GM21515 (cell line): ENCODE measurements around the gene CD300LB.
"Not testable (repeated sequence)": the region's sequence is repeated elsewhere in the genome, so short reads cannot be mapped to it uniquely, and the experiment has no call there.

Source experiments
- ATAC-seq: cut with Tn5 transposase; IDR thresholded peaks from one replicate; pipeline ENCODE4 v1.9.1; 2021; ENCODE audit not compliant: unreplicated experiment

Gene CD300LB

DNA sequence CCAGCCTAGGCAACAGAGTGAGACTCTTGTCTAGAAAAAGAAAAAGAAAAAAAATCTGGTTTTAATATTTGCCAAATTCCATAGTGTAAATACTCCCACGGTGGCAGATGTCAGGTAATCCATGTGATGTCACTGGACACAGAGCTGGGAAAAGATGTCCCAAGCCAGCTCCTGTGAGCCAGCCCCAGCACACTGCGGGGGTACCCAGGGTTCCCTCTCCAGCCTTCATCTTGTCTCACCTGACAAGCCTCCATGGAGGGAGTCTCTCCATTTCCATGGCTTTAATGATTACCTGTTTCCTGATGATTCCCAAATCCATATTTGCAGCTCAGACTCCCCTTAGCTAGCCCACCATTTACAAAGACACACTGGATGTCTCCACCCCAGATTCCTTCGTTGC is 4.6 kb downstream of the CD300LB start:
- ATAC-seq = no peak

DNA sequence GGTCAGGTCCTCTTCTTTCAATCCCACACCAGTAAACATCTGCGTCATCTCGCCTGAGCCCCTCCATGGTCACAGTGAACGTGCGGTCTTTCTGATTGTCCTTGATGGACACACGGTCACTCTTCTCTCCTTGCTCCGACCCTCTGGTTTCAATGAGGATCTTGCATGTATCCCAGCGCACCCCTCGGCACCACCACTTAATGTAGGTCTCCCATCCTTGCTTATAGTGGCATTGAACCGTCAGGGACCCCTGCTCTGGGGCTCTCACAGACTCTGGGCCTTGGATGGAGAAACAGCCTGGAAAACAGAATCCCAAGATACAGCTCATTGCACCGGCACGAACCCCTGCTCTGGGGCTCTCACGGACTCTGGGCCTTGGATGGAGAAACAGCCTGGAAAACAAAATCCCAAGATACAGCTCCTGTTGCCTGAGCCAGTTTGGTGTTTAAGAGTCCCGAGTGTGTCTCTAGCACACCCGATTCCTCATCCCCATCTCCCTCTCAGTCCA is 5.4 kb downstream of the CD300LB start:
- ATAC-seq = no peak

DNA sequence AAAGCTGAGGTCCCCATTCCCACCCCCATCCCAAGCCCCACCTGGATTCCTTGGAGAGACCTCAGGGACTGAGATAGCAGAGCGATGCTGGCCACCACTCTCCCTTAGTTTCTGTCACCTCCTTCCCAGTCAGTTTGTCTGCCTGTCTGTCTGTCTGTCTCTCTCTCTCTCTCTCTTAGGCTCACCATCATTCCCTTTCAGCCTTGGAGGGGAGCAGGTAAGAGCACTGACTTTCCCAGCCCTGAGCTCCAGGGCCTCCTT is 5.9 kb downstream of the CD300LB start:
- ATAC-seq = no peak

DNA sequence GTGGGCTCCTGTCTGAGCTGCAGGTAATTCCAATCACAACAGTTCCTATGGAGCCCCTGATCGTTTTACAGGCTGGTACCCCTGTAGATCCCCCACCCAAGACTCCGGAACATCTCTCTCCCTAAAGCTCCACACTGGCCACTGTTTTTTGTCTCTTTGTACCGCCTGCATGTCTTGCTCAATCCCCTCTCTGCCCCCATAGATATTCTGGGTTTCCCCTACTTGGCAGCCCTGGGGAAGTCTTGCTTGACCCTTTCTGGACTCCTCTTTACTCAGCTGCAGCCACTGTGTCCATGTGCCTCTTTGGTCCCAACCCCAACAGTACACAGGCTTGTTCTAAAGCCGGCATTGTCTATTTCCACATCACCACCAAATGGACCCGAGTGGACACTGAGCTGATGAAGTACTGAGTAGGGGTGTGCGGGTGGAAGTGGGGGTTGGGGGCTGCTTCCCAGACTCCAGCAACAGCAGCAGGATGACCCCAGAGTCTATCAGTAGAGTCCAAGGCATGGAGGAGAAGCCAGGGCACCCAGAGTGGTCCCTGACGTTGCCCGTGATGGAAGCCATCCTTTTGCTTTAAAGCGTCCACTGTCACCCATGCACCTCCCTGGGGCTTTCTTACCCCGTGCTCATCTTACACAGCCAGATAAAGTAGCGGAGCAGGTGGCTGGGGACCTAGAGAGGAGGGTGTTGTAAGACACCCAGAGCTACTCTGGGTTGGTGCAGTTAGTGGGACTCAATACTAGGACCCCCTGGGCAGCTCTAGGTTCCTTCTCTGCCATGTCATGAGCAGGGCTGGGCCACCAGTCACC is 6.4 kb downstream of the CD300LB start:
- no peak for ATAC-seq

DNA sequence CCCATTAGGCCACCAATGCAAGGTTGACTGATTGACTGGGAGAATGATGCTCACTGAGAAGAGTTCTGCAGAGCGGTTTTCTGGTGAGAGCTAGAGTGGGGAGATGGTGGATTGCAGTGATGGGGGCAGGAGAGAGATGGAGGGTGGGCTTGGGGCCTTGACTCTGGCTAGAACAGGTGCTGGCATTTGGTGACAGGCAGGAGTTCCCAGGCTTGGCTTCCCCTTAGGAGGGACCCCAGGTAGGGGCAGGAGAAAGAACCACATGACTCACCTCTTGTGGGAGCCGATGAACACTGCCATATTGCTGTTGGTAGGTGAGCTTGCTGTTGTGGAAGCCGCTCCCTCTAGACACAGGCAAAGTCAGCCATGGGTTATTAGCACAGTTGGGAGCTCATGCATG is 8.0 kb downstream of the CD300LB start:
- no peak for ATAC-seq

DNA sequence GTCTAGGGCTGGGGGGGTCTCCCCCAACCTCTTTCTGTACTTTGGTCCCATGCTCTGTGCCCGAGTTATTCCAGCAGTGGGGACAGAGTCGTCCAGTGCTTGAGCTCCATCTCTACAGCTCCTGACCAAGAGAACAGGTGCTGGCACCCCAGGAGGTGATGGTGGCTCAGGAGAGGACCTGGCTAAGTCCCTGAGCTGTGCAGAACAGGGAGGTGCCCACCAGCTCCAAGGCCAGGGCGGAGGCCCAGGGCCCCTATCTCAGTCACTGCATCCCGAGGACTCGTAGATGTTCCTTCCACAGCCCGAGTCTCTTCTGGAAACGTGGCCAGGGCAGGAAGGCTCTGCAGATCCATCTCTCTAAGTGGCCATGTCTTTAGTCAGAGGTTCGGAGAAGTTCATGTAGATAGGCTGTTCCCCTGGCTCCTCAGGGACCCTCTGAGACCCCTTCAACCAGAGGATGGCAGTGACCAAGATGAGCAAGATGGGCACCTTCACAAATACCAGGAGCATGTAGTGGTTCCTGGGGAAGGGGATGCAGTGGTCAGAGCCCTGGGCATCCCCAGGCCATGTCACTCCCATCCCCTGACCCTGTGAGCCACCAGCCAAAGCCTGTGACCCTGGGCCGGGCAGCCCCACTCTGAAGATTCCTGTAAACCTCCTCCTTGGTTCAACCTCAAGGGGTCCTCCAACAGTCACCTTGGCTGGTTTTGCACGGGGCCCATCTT is 8.7 kb downstream of the CD300LB start:
- ATAC-seq = no peak

DNA sequence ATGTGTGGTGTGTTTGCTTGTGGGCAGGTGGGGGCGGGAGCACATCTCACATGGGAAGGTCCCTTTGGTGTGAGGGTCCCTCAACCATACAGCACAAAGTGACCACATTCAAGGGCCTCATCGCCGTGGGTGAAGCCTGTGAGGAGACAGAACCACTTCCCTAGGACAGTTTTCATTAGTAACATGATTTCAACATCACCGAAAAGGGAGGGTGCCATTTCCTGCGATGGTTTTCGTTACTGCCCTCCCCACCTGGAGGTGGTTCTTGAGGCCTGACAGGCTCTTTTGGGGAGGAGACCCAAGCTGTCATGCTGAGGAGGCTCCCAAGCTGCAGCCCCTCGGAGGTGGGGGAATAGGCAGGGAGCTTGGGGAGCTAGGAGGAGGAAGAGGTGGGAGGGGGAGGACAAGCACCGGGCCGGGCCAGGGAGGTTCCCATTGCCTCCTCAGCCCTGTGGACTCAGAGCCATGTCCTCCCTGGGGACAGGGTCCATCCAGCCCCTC is 9.5 kb downstream of the CD300LB start:
- ATAC-seq = no peak

DNA sequence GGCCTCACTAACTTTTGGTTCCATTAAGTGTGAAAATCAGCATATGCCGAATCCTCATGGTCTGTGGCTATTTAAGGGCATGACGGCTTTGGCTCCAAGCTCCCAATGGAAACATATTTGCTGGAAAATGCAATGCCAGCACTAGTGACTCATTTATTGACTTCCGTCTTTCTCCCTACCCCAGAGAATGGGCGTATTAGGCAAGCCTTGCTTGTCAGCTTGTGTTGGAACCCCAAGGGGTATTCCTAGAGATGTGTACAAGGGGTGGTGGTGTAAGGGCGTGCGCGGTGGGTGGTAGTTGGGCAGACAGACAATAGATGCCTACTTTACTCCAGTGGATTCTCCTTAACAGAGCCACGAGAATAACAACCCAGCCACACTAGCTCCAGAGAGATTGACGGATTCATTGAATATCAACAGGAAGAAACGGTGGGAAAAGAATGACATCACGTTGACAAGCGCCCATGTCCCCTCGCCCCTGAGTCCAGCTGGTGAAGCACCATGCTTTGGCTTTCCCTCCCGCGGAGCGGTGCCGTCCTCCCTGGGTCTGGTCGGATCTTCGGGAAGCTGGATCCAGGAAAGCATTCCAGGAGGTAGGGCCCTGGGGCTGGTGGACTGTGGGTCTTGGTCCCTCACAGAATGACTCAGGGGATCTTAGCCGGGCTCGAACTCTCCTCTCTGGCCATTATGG is 10.3 kb downstream of the CD300LB start:
- no peak for ATAC-seq

- no peak for ATAC-seq
Observed at GRCh38 chr17:74520016-74520434, 11.2 kb downstream of the CD300LB start.

- not testable (repeated sequence) for ATAC-seq
Observed at GRCh38 chr17:74518413-74518981, 12.8 kb downstream of the CD300LB start.

GRCh38 chr17:74516561-74517328 is 14.5 kb downstream of the CD300LB start:
- no peak for ATAC-seq

- no peak for ATAC-seq
Observed at GRCh38 chr17:74515941-74516340, 15.3 kb downstream of the CD300LB start.

DNA sequence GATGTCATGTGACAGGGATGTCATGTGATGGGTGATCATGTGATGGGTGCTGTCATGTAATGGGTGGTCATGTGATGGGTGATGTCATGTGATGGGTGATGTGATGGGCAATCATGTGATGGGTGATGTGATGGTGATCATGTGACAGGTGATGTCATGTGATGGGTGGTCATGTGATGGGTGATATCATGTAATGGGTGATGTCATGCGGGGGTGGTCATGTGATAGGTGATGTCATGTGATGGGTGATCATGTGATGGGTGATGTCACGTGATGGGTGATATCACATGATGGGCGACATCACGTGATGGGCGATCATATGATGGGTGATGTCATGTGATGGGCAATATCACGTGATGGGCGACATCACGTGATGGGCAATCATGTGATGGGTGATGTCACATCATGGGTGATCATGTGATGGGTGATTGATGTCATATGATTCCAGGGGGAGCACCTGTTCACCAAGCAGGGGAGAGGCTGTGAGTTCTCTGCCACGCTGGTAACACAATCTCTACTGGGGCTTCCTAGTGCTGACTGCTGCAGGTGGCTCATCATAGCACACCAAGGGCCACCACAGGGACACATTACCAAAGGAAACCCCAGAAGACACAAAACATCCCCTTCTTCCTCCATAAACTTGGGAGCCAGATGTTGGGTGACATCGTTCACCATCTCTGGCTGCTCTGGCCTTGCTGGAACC is 16.5 kb downstream of the CD300LB start:
- no peak for ATAC-seq

DNA sequence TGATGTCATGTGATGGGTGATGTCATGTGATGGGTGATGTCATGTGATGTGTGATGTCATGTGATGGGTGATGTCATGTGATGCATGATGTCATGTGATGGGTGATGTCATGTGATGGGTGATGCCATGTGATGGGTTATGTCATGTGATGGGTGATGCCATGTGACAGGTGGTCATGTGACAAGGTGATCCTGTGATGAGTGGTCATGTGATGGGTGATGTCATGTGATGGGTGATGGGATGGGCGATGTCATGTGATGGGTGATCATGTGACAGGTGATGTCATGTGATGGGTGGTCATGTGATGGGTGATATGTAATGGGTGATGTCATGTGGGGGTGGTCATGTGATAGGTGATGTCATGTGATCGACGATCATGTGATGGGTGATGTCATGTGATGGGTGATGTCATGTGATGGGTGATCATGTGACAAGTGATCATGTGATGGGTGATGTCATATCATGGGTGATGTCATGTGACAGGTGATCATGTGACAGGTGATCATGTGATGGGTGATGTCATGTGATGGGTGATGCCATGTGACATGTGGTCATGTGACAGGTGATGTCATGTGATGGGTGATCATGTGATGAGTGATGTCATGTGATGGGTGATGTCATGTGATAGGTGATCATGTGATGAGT is 17.2 kb downstream of the CD300LB start:
- ATAC-seq = no peak

DNA sequence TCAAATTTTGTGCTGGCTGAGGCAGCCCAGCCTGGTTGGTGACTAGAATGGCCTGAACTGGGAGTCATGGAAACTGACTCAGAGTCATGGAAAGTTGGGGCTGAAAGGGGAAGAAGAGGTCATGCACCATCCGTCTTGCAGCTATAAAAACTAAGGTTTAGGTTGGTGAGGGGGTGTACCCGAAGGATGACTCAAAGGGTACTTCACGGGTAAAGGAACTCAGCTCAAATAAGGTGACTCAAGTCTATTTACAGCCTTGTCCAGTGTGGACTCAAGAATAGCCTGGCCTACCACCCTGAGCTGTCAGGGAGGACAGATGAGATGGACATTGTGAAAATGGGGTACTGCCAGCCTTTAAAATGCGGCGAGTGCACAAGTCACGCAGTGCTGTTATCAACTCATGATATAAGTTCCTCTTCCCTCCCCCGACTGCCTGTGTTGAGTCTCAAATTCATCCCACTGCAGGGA is 18.6 kb downstream of the CD300LB start:
- ATAC-seq = peak; percentile 39

GRCh38 chr17:74512036-74512435 is 19.2 kb downstream of the CD300LB start:
- no peak for ATAC-seq

- ATAC-seq = no peak
Observed at GRCh38 chr17:74508156-74508555, 23.1 kb downstream of the CD300LB start.

GRCh38 chr17:74503949-74504348 is 27.3 kb downstream of the CD300LB start:
- ATAC-seq = not testable (repeated sequence)

DNA sequence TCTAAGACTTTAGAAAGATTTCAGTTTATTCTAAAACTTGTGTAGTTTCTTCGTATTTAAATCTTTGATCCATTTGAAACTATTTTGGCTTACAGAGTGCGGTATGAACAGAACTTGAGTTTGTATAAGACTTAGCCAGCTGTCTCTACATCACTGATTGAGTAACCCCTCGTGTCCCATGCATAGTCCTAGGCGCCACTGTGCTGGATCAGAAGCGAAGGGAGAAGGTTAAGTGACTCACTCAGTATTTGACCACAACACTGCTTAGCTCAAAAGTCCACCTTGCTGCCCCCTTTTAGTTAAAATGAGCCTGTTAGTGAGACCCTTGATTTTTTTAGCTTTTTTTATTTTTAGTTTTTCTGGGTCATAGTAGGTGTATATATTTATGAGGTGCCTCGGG is 28.4 kb downstream of the CD300LB start:
- ATAC-seq = no peak
